Ishikawa (cell line): ENCODE data around the gene THSD4.

Experiments used
- EP300 ChIP-seq: IDR thresholded peaks from 2 replicates; pipeline ENCODE4 v1.6.1; 2012; ENCODE audit warnings: borderline replicate concordance
- TAF1 ChIP-seq: IDR thresholded peaks from 2 replicates; pipeline ENCODE4 v1.6.1; 2012; ENCODE audit warnings: low read depth, mild to moderate bottlenecking

- no peak for TF ChIP-seq TAF1
- no peak for TF ChIP-seq EP300
Observed at GRCh38 chr15:71468715-71469114, 353.4 kb downstream of the THSD4 start.
